GM12878 (cell line): Measurements from ENCODE around the gene POU2F1. TPM values are rescaled to one million over a fixed set of nuclear protein-coding genes. Genes with fewer than 3 reads are reported as not detected.

ENCODE experiments used
- ATAC-seq: fragments of 200-7000 bp; cut with Tn5 transposase; 3 replicates; pipeline ENCODE4 v1.9.1; 2020; ENCODE audit warnings: mild to moderate bottlenecking, moderate library complexity
- BruUV-seq: library from RNA; stranded (reverse); fragments of 400-500 nt; replicated peaks from 2 replicates; lab custom pipeline; 2021; lab: Mats Ljungman, UMichigan
- CTCF ChIA-PET: fragments of 300-600 bp; sonication (Branson Sonifier 250); formaldehyde crosslinking; extraction: SDS; loops from one replicate; lab custom pipeline; 2021; ENCODE audit warnings: inconsistent platforms; lab: Yijun Ruan, JAX
- POLR2A ChIA-PET: fragments of 350-600 bp; formaldehyde crosslinking; extraction: SDS; loops from one replicate; lab custom pipeline; 2021; ENCODE audit warnings: inconsistent platforms; lab: Charles Lee
- RAD21 ChIA-PET: fragments of 300-600 bp; sonication (Branson Sonifier 250); formaldehyde crosslinking; loops from one replicate; lab custom pipeline; 2023; ENCODE audit warnings: antibody characterized with exemption; ENCODE audit not compliant: unreplicated experiment; lab: Charles Lee
- SMC1A ChIA-PET: fragments of 300-600 bp; sonication (Branson Sonifier 250); formaldehyde crosslinking; loops from one replicate; lab custom pipeline; 2023; ENCODE audit not compliant: unreplicated experiment, uncharacterized antibody; lab: Charles Lee
- DNase-seq: peaks from one replicate; pipeline ENCODE4 v3.0.0-alpha.2; 2011; ENCODE audit warnings: low read depth, low spot score
- FAIRE-seq: peaks from 3 replicates; lab custom pipeline; 2011; peaks lifted over from hg19 to GRCh38; lab: Jason Lieb, UNC
- H2AFZ ChIP-seq: 2 replicates; pipeline ENCODE4 v1.6.0; 2011; ENCODE audit warnings: low read depth, low read length, control low read depth; ENCODE audit not compliant: control insufficient read depth
- H3K27ac ChIP-seq: 2 replicates; pipeline ENCODE4 v1.5.1; 2011; ENCODE audit warnings: control low read depth; ENCODE audit not compliant: control insufficient read depth, insufficient read depth
- H3K27me3 ChIP-seq, 2 experiments: replicated peaks in 1 of 2; 2 replicates each; pipeline versions ENCODE4 v1.6.0 to v1.6.1; 2011; ENCODE audit warnings: low read length in 1 of 2; ENCODE audit not compliant: control insufficient read depth in 2 of 2, insufficient read depth in 2 of 2
- H3K36me3 ChIP-seq, 2 experiments: 2 replicates each; pipeline ENCODE4 v1.5.1; 2011; ENCODE audit warnings: low read length in 1 of 2; ENCODE audit not compliant: control insufficient read depth in 2 of 2, insufficient read depth in 2 of 2
- H3K4me1 ChIP-seq: 2 replicates; pipeline ENCODE4 v1.6.1; 2011; ENCODE audit warnings: mild to moderate bottlenecking, low read length, moderate library complexity, mixed read lengths; ENCODE audit not compliant: control insufficient read depth, insufficient read depth
- H3K4me2 ChIP-seq: 2 replicates; pipeline ENCODE4 v1.6.0; 2011; ENCODE audit warnings: control low read depth; ENCODE audit not compliant: control insufficient read depth, insufficient read depth
- H3K4me3 ChIP-seq: fragments of 200-600 bp; sonication (generic); 2 replicates; pipeline ENCODE4 v1.5.1; 2016
- H3K79me2 ChIP-seq: 2 replicates; pipeline ENCODE4 v1.6.0; 2011; ENCODE audit warnings: low read length; ENCODE audit not compliant: control insufficient read depth, insufficient read depth
- H3K9ac ChIP-seq: 2 replicates; pipeline ENCODE4 v1.8.0; 2011; ENCODE audit warnings: low read length, control low read depth, mixed read lengths; ENCODE audit not compliant: control insufficient read depth, insufficient read depth
- H3K9me3 ChIP-seq: replicated peaks from 3 replicates; pipeline ENCODE4 v1.5.1; 2011; ENCODE audit warnings: mild to moderate bottlenecking, low read length; ENCODE audit not compliant: control insufficient read depth, insufficient read depth
- H4K20me1 ChIP-seq: 2 replicates; pipeline ENCODE4 v1.6.0; 2011; ENCODE audit not compliant: control insufficient read depth, insufficient read depth
- CBX3 ChIP-seq: fragments of 200-600 bp; sonication (generic); IDR thresholded peaks from 2 replicates; pipeline ENCODE4 v1.6.1; 2016; ENCODE audit warnings: low read depth, borderline replicate concordance
- CEBPB ChIP-seq, 2 experiments: fragments of 150-350 bp in 1 of 2; IDR thresholded peaks; 2 replicates each; pipeline ENCODE4 v1.6.1; 2012 to 2014; ENCODE audit warnings: low read depth in 2 of 2, low read length in 2 of 2, borderline replicate concordance in 1 of 2, inconsistent platforms in 1 of 2
- EED ChIP-seq: sonication (generic); IDR thresholded peaks from 2 replicates; pipeline ENCODE4 v1.6.1; 2016; ENCODE audit warnings: antibody characterized with exemption, low read depth
- IRF4 ChIP-seq: IDR thresholded peaks from 2 replicates; pipeline ENCODE4 v1.6.1; 2011; ENCODE audit warnings: low read depth, low read length
- KDM1A ChIP-seq: fragments of 200-600 bp; sonication (generic); IDR thresholded peaks from 2 replicates; pipeline ENCODE4 v1.6.1; 2016; ENCODE audit warnings: borderline replicate concordance
- NRF1 ChIP-seq: conservative IDR thresholded peaks from 2 replicates; pipeline ENCODE4 v1.6.1; 2011; ENCODE audit warnings: mild to moderate bottlenecking, low read depth, low read length, improper control_type of control experiment
- YY1 ChIP-seq: IDR thresholded peaks from 2 replicates; pipeline ENCODE4 v1.6.1; 2011; ENCODE audit warnings: low read depth, mild to moderate bottlenecking, low read length
- ZNF592 ChIP-seq: fragments of 450-650 bp; IDR thresholded peaks from 2 replicates; pipeline ENCODE4 v1.6.1; 2017; ENCODE audit warnings: mild to moderate bottlenecking, moderate library complexity
- ZNF622 ChIP-seq: fragments of 450-650 bp; IDR thresholded peaks from 2 replicates; pipeline ENCODE4 v1.6.1; 2017; ENCODE audit warnings: mild to moderate bottlenecking, inconsistent platforms
- WGBS: methylation state at CpG from one replicate; pipeline ENCODE4 v1.1.6; 2016; ENCODE audit warnings: low lambda C conversion rate; ENCODE audit not compliant: insufficient replicate concordance, insufficient coverage; ENCODE audit errors: missing lambda C conversion rate; 5-methylcytosine and 5-hydroxymethylcytosine counted together
- in situ Hi-C: fragments of 300-500 bp; cut with MboI; formaldehyde crosslinking; loops from 9 replicates; pipeline ENCODE4 v1.14.3; 2018; ENCODE audit warnings: mixed read lengths
- intact Hi-C: fragments of 100-400 bp; cut with micrococcal nuclease; formaldehyde crosslinking; loops from one replicate; pipeline ENCODE4 v1.14.2; 2022; ENCODE audit not compliant: unreplicated experiment
- polyA plus RNA-seq, 11 experiments: library from polyadenylated mRNA; depleted of rRNA in 4 of 11; unstranded in 6 of 11; stranded (reverse) in 5 of 11; fragments of >200 nt; fragmentation: Nextera tagmentation in 4 of 11; fragmentation: Illumina TruSeq in 1 of 11; extraction: Ambion mirVana in 4 of 11; extraction: Trizol in 1 of 11; gene quantifications; 1 replicate in 1 of 11; 2 replicates in 10 of 11; pipeline versions ENCODE4 v1.2.1 to v1.2.3, GENCODE V29; 2011 to 2016; ENCODE audit warnings: inconsistent platforms in 2 of 11, missing spikeins in 2 of 11, low read depth in 1 of 11
- total RNA-seq, 4 experiments: library from RNA; depleted of rRNA in 3 of 4; stranded (reverse); fragments of >200 nt in 3 of 4; fragmentation: Illumina TruSeq in 1 of 4; extraction: Trizol in 1 of 4; gene quantifications; 2 replicates each; pipeline versions ENCODE4 v1.2.1 to v1.2.3, GENCODE V29; 2013 to 2021

The POU2F1 gene
- total and polyA plus RNA-seq, 10 of the 15 experiments (the other 5 are each of a cell fraction or from before 2014, with no cell fraction given) = 2.5 to 21.7 (median 12.5) TPM

GRCh38 chr1:167425482-167425881, 204.8 kb downstream of the POU2F1 start (continued):
- TF ChIP-seq ZNF592 (no peak), KDM1A (no peak), ZNF622 (no peak)
- TF ChIP-seq, all 136 proteins: peak for 0

GRCh38 chr1:167426716-167427115, 206.0 kb downstream of the POU2F1 start:
- intact Hi-C loops (no loop called here), in situ Hi-C loops (no loop called here)
- no peak overlapping the region for H3K4me3 ChIP-seq
- no peak overlapping the region for H3K27ac ChIP-seq
- DNase-seq (no peak), FAIRE-seq (no peak), ATAC-seq (no peak)
- no peaks in the 10 kb centered on the region for H3K9me3 ChIP-seq
- SMC1A ChIA-PET = interaction anchor here (1.2 kb wide), 2 partner anchors 14 to 163 kb away, joined by 3 read pairs; no protein-coding TSS in a partner anchor
- peaks cover 0 to 5% of the 10 kb centered on the region in 2 experiments; a peak in 3 of 4 replicates for H3K36me3 ChIP-seq
- no peaks in the 10 kb centered on the region for H4K20me1 ChIP-seq
- no peak overlapping the region for H2AFZ ChIP-seq
- WGBS = 87% methylated on average over 4 of the region's 4 CpGs
- H3K4me1 ChIP-seq = peaks cover 21% of the 10 kb centered on the region
- no TSS peak for BruUV-seq
- CTCF ChIA-PET = interaction anchor here (1.3 to 3.4 kb wide), 3 partner anchors 15 to 368 kb away, joined by 3 to 13 read pairs (median 9); no protein-coding TSS in a partner anchor
- H3K9ac ChIP-seq = no peak overlapping the region
- TF ChIP-seq NRF1 = no peak
- TF ChIP-seq IRF4 = no peak
- TF ChIP-seq EED = no peak
- TF ChIP-seq YY1 = no peak
- TF ChIP-seq CEBPB (IDR thresholded peaks at IDR 0.05; ENCODE audit: borderline replicate concordance in 1 of 2, low read depth in 2 of 2, low read length in 2 of 2) = no peak
- TF ChIP-seq CBX3 = no peak
- POLR2A ChIA-PET = no interaction called here
- H3K79me2 ChIP-seq = no peaks in the 10 kb centered on the region
- RAD21 ChIA-PET = no interaction called here
- no peaks in the 10 kb centered on the region for H3K27me3 ChIP-seq
- no peak overlapping the region for H3K4me2 ChIP-seq
